GM19468 (cell line): ENCODE measurements around the gene ARID3A.

Experiments used
- ATAC-seq: cut with Tn5 transposase; IDR thresholded peaks from one replicate; pipeline ENCODE4 v1.9.1; 2021; ENCODE audit warnings: mild to moderate bottlenecking, moderate library complexity, moderate number of reproducible peaks; ENCODE audit not compliant: unreplicated experiment; ENCODE audit errors: extremely low read depth

The ARID3A gene

GRCh38 chr19:980133-980998 is 54.5 kb downstream of the ARID3A start:
- no peak for ATAC-seq

GRCh38 chr19:982567-983170 is 56.8 kb downstream of the ARID3A start:
- ATAC-seq = no peak

GRCh38 chr19:984165-984967 is 58.5 kb downstream of the ARID3A start, which contains the start of gene WDR18:
Gene WDR18, plus strand, starts transcription at chr19:984345. Its CDS starts 9 bp downstream, at chr19:984354.
- ATAC-seq = no peak

- ATAC-seq = no peak
These were observed 60.2 kb downstream of the ARID3A start for GRCh38 chr19:986083-986482.

GRCh38 chr19:988081-988480 is 62.2 kb downstream of the ARID3A start:
- no peak for ATAC-seq

- ATAC-seq = no peak
These were observed 62.7 kb downstream of the ARID3A start for GRCh38 chr19:988510-988909.

- no peak for ATAC-seq
These were observed 63.7 kb downstream of the ARID3A start for GRCh38 chr19:989381-990081.

GRCh38 chr19:990119-990571 is 64.3 kb downstream of the ARID3A start:
- no peak for ATAC-seq

GRCh38 chr19:990746-991145 is 64.9 kb downstream of the ARID3A start:
- ATAC-seq = no peak

- no peak for ATAC-seq
These were observed 65.5 kb downstream of the ARID3A start for GRCh38 chr19:991174-991931.

GRCh38 chr19:991932-992669 is 66.3 kb downstream of the ARID3A start:
- no peak for ATAC-seq

- no peak for ATAC-seq
These were observed 66.8 kb downstream of the ARID3A start for GRCh38 chr19:992670-993055.

GRCh38 chr19:993361-993830 is 67.6 kb downstream of the ARID3A start:
- ATAC-seq = no peak

GRCh38 chr19:993831-994393 is 68.1 kb downstream of the ARID3A start:
- no peak for ATAC-seq

- ATAC-seq = no peak
These were observed 68.7 kb downstream of the ARID3A start for GRCh38 chr19:994516-994915.

- ATAC-seq = no peak
These were observed 69.4 kb downstream of the ARID3A start for GRCh38 chr19:995051-995827.

- ATAC-seq = no peak
These were observed 70.4 kb downstream of the ARID3A start for GRCh38 chr19:996051-996838.
